NCI-H1417 treated with DMSO at 0.1 percent for 48 hours (cell line): ENCODE measurements around the gene AAK1.
"Not testable (repeated sequence)": the region's sequence is repeated elsewhere in the genome, so short reads cannot be mapped to it uniquely, and the experiment has no call there.

ENCODE experiments used
- DNase-seq: peaks from one replicate; lab custom pipeline; 2025; lab: John Stamatoyannopoulos, UW

Gene AAK1

GRCh38 chr2:69452687-69453086 is 190.9 kb downstream of the AAK1 start:
- DNase-seq = no peak

- no peak for DNase-seq
Observed at GRCh38 chr2:69450735-69451416, 192.7 kb downstream of the AAK1 start.

- DNase-seq = no peak
Observed at GRCh38 chr2:69449906-69450305, 193.6 kb downstream of the AAK1 start.

GRCh38 chr2:69443673-69444072 is 199.9 kb downstream of the AAK1 start:
- DNase-seq = not testable (repeated sequence)

GRCh38 chr2:69439499-69439898 is 204.0 kb downstream of the AAK1 start:
- not testable (repeated sequence) for DNase-seq

- no peak for DNase-seq
Observed at GRCh38 chr2:69438580-69438979, 205.0 kb downstream of the AAK1 start.

- no peak for DNase-seq
Observed at GRCh38 chr2:69437751-69438154, 205.8 kb downstream of the AAK1 start.

GRCh38 chr2:69436938-69437750 is 206.4 kb downstream of the AAK1 start, which contains the start of gene NFU1:
TSS of gene NFU1 (minus strand) at chr2:69437435. CDS start at chr2:69437422, 13 bp downstream.
- DNase-seq = peak; percentile 87

GRCh38 chr2:69436596-69436937 is 207.0 kb downstream of the AAK1 start:
- no peak for DNase-seq

- DNase-seq = no peak
Observed at GRCh38 chr2:69434753-69435152, 208.8 kb downstream of the AAK1 start.

- DNase-seq = no peak
Observed at GRCh38 chr2:69429491-69430183, 213.9 kb downstream of the AAK1 start.

GRCh38 chr2:69428981-69429380 is 214.6 kb downstream of the AAK1 start:
- DNase-seq = no peak

GRCh38 chr2:69424419-69424818 is 219.1 kb downstream of the AAK1 start:
- DNase-seq = no peak

GRCh38 chr2:69422198-69422597 is 221.3 kb downstream of the AAK1 start:
- no peak for DNase-seq

- not testable (repeated sequence) for DNase-seq
Observed at GRCh38 chr2:69419111-69419510, 224.4 kb downstream of the AAK1 start.

- DNase-seq = no peak
Observed at GRCh38 chr2:69416147-69416546, 227.4 kb downstream of the AAK1 start.
